K562 (cell line): ENCODE measurements around the gene BCHE. TPM values are rescaled to one million over a fixed set of nuclear protein-coding genes. Genes with fewer than 3 reads are reported as not detected.

Source experiments
- ATAC-seq: fragments of 200-7000 bp; cut with Tn5 transposase; 3 replicates; pipeline ENCODE4 v1.9.1; 2020; ENCODE audit warnings: moderate library complexity
- BruUV-seq: library from RNA; stranded (reverse); fragments of 400-500 nt; replicated peaks from 2 replicates; lab custom pipeline; 2021; lab: Mats Ljungman, UMichigan
- CTCF ChIA-PET: fragments of 300-600 bp; formaldehyde crosslinking; extraction: SDS; loops from one replicate; lab custom pipeline; 2021; ENCODE audit warnings: low intra/inter-chr PET ratio; lab: Yijun Ruan, JAX
- POLR2A ChIA-PET: fragments of 300-600, 350-650 bp; sonication (Branson Sonifier 250); formaldehyde crosslinking; extraction: SDS; loops from one replicate; lab custom pipeline; 2021; ENCODE audit warnings: antibody characterized with exemption, inconsistent platforms; lab: Yijun Ruan, JAX
- DNase-seq, 4 experiments: peaks; one replicate each; pipeline versions ENCODE4 v3.0.0 to v3.0.0-alpha.2; 2011 to 2018; ENCODE audit warnings: low spot score in 3 of 4, mixed read lengths in 3 of 4; ENCODE audit errors: extremely low read depth in 1 of 4
- FAIRE-seq: peaks from 2 replicates; lab custom pipeline; 2011; peaks lifted over from hg19 to GRCh38; lab: Jason Lieb, UNC
- H2AFZ ChIP-seq: 2 replicates; pipeline ENCODE4 v1.6.0; 2011; ENCODE audit warnings: low read depth, low read length, control low read depth, inconsistent platforms
- H3K27ac ChIP-seq: fragments of 200-600 bp; 3 replicates; pipeline ENCODE4 v1.8.0; 2011; ENCODE audit warnings: low read depth, mild to moderate bottlenecking, control low read depth, inconsistent platforms, low read length, moderate library complexity, mixed read lengths; ENCODE audit errors: extremely low read depth
- H3K27me3 ChIP-seq, 2 experiments: fragments of 300-600 bp in 1 of 2; 2 replicates in 1 of 2; 3 replicates in 1 of 2; pipeline versions ENCODE4 v1.6.0 to v1.8.0; 2011; ENCODE audit warnings: inconsistent platforms in 2 of 2, low read length in 2 of 2, mild to moderate bottlenecking in 1 of 2, mixed read lengths in 1 of 2, moderate library complexity in 1 of 2; ENCODE audit not compliant: control insufficient read depth in 2 of 2, insufficient read depth in 2 of 2
- H3K36me3 ChIP-seq: fragments of 300-600 bp; 3 replicates; pipeline ENCODE4 v1.8.0; 2011; ENCODE audit warnings: mild to moderate bottlenecking, low read length, inconsistent platforms; ENCODE audit not compliant: control insufficient read depth, insufficient read depth
- H3K4me1 ChIP-seq, 2 experiments: fragments of 200-600 bp in 1 of 2; replicated peaks in 1 of 2; 2 replicates in 1 of 2; 3 replicates in 1 of 2; pipeline versions ENCODE4 v1.5.1 to v1.8.0; 2011; ENCODE audit warnings: inconsistent platforms in 2 of 2, low read length in 2 of 2, mild to moderate bottlenecking in 1 of 2, mixed read lengths in 1 of 2, moderate library complexity in 1 of 2; ENCODE audit not compliant: control insufficient read depth in 2 of 2, insufficient read depth in 2 of 2
- H3K4me2 ChIP-seq: 2 replicates; pipeline ENCODE4 v1.6.1; 2011; ENCODE audit warnings: low read length, control low read depth, inconsistent platforms, mixed read lengths; ENCODE audit not compliant: insufficient read depth
- H3K4me3 ChIP-seq: fragments of 200-600 bp; sonication (generic), shearing (Covaris generic); 2 replicates; pipeline ENCODE4 v1.5.1; 2016; ENCODE audit warnings: control low read depth, inconsistent platforms
- H3K79me2 ChIP-seq: fragments of 200-600 bp; 3 replicates; pipeline ENCODE4 v1.8.0; 2011; ENCODE audit warnings: low read length, inconsistent platforms; ENCODE audit not compliant: control insufficient read depth, insufficient read depth
- H3K9ac ChIP-seq, 2 experiments: 2 replicates each; pipeline versions ENCODE4 v1.6.0 to v1.6.1; 2011; ENCODE audit warnings: low read depth in 2 of 2, low read length in 2 of 2, control low read depth in 1 of 2, inconsistent platforms in 1 of 2, mild to moderate bottlenecking in 1 of 2, mixed read lengths in 1 of 2; ENCODE audit not compliant: insufficient read depth in 1 of 2
- H3K9me1 ChIP-seq: one replicate; pipeline ENCODE4 v1.6.0; 2011; ENCODE audit warnings: inconsistent platforms, mild to moderate bottlenecking, low read length, moderate library complexity; ENCODE audit not compliant: control insufficient read depth, insufficient read depth
- H3K9me3 ChIP-seq: replicated peaks from 2 replicates; pipeline ENCODE4 v1.5.1; 2011; ENCODE audit warnings: low read depth, low read length, inconsistent platforms; ENCODE audit not compliant: control insufficient read depth, insufficient read depth
- H4K20me1 ChIP-seq: replicated peaks from 2 replicates; pipeline ENCODE4 v1.6.1; 2011; ENCODE audit warnings: low read length, inconsistent platforms, mixed read lengths; ENCODE audit not compliant: control insufficient read depth, insufficient read depth
- BMI1 ChIP-seq: fragments of 150-350 bp; IDR thresholded peaks from 2 replicates; pipeline ENCODE4 v1.6.1; 2014; ENCODE audit warnings: low read length
- E2F3 ChIP-seq: fragments of 250-450 bp; sonication (Bioruptor Pico); IDR thresholded peaks from 2 replicates; pipeline ENCODE4 v1.4.0; 2020; ENCODE audit warnings: mild to moderate bottlenecking
- EZH2 ChIP-seq: IDR thresholded peaks from 2 replicates; pipeline ENCODE4 v1.6.1; 2012; ENCODE audit warnings: low read depth, mild to moderate bottlenecking, inconsistent platforms, low read length, borderline replicate concordance
- KAT7 ChIP-seq: sonication (generic); formaldehyde crosslinking; IDR thresholded peaks from 2 replicates; pipeline ENCODE4 v1.8.0; 2022; ENCODE audit warnings: missing genetic modification reagents, mild to moderate bottlenecking, borderline replicate concordance
- OTX1 ChIP-seq: fragments of 450-650 bp; formaldehyde crosslinking; IDR thresholded peaks from 2 replicates; pipeline ENCODE4 v1.4.0; 2022; ENCODE audit warnings: mild to moderate bottlenecking
- POLR2AphosphoS5 ChIP-seq: IDR thresholded peaks from 2 replicates; pipeline ENCODE4 v1.6.1; 2011; ENCODE audit warnings: mild to moderate bottlenecking, low read depth, low read length, moderate library complexity; ENCODE audit not compliant: control insufficient read depth, insufficient read depth
- SAP30 ChIP-seq: fragments of 200-600 bp; sonication (generic); IDR thresholded peaks from 2 replicates; pipeline ENCODE4 v1.6.1; 2012; ENCODE audit warnings: borderline replicate concordance, low read depth, mild to moderate bottlenecking, moderate library complexity, low read length, control low read depth, inconsistent platforms; ENCODE audit not compliant: insufficient read depth, poor library complexity, severe bottlenecking
- STAT5B ChIP-seq: fragments of 250-450 bp; sonication (Bioruptor Pico); IDR thresholded peaks from 2 replicates; pipeline ENCODE4 v1.8.0; 2021; ENCODE audit warnings: mild to moderate bottlenecking, inconsistent platforms
- TAF1 ChIP-seq: IDR thresholded peaks from 2 replicates; pipeline ENCODE4 v1.6.1; 2011; ENCODE audit warnings: mild to moderate bottlenecking, low read length, moderate library complexity; ENCODE audit not compliant: insufficient read depth, control insufficient read depth, severe bottlenecking; ENCODE audit errors: extremely low read depth
- TAF9B ChIP-seq: fragments of 450-650 bp; IDR thresholded peaks from 2 replicates; pipeline ENCODE4 v1.6.1; 2018; ENCODE audit warnings: mild to moderate bottlenecking; ENCODE audit not compliant: partially characterized antibody
- TBL1XR1 ChIP-seq, 2 experiments: IDR thresholded peaks; 2 replicates each; pipeline ENCODE4 v1.6.1; 2012; ENCODE audit warnings: improper control_type of control experiment in 2 of 2, low read length in 2 of 2, mild to moderate bottlenecking in 1 of 2
- ZNF586 ChIP-seq: fragments of 450-650 bp; formaldehyde crosslinking; conservative IDR thresholded peaks from 2 replicates; pipeline ENCODE4 v1.4.0; 2020; ENCODE audit warnings: mild to moderate bottlenecking, moderate library complexity
- ZNF695 ChIP-seq: fragments of 450-650 bp; formaldehyde crosslinking; IDR thresholded peaks from 2 replicates; pipeline ENCODE4 v1.4.0; 2020; ENCODE audit warnings: mild to moderate bottlenecking, moderate library complexity
- WGBS: fragments of 100-300 bp; shearing (Covaris generic); methylation state at CpG from one replicate; pipeline ENCODE4 v1.1.6; 2016; ENCODE audit warnings: low coverage, mixed read lengths; ENCODE audit not compliant: insufficient coverage; ENCODE audit errors: missing lambda C conversion rate; 5-methylcytosine and 5-hydroxymethylcytosine counted together
- in situ Hi-C: fragments of 300-500 bp; cut with MboI; formaldehyde crosslinking; loops from 4 replicates; pipeline ENCODE4 v1.15.0; 2018; ENCODE audit warnings: inconsistent platforms, mixed read lengths
- intact Hi-C: fragments of 100-400 bp; cut with micrococcal nuclease; formaldehyde crosslinking; loops from 2 replicates; pipeline ENCODE4 v1.14.2; 2022
- polyA plus RNA-seq, 8 experiments: library from polyadenylated mRNA; depleted of rRNA in 4 of 8; stranded (reverse) in 5 of 8; unstranded in 3 of 8; fragments of >200 nt; fragmentation: Nextera tagmentation in 2 of 8; fragmentation: Illumina TruSeq in 1 of 8; extraction: Ambion mirVana in 2 of 8; extraction: Trizol in 1 of 8; gene quantifications; 2 replicates each; pipeline versions ENCODE4 v1.2.1 to v1.2.3, GENCODE V29; 2011 to 2014; ENCODE audit warnings: inconsistent platforms in 1 of 8, missing spikeins in 1 of 8
- total RNA-seq, 7 experiments: library from RNA; depleted of rRNA in 6 of 7; stranded (reverse); fragments of >200 nt in 6 of 7; fragmentation: Illumina TruSeq in 2 of 7; extraction: Trizol in 2 of 7; gene quantifications; 2 replicates each; pipeline versions ENCODE4 v1.2.1 to v1.2.3, GENCODE V29; 2011 to 2021; ENCODE audit warnings: low replicate concordance in 1 of 7
- TF ChIP-seq, protein P1 (sequence below): fragments of 450-650 bp; formaldehyde crosslinking; IDR thresholded peaks from 2 replicates; pipeline ENCODE4 v1.4.0; 2020; ENCODE audit warnings: mild to moderate bottlenecking, mixed read lengths
- TF ChIP-seq, protein P2 (sequence below): sonication (generic); formaldehyde crosslinking; IDR thresholded peaks from 2 replicates; pipeline ENCODE4 v1.8.1; 2022; ENCODE audit warnings: missing genetic modification reagents
- TF ChIP-seq, protein P3 (sequence below): sonication (generic); formaldehyde crosslinking; IDR thresholded peaks from 2 replicates; pipeline ENCODE4 v1.5.0; 2020; ENCODE audit warnings: missing genetic modification reagents

BCHE gene
- total and polyA plus RNA-seq, 9 of the 15 experiments (the other 6 are each of a cell fraction or from before 2014, with no cell fraction given), result 0.09 to 0.24 (median 0.12) TPM; not detected in 2

DNA sequence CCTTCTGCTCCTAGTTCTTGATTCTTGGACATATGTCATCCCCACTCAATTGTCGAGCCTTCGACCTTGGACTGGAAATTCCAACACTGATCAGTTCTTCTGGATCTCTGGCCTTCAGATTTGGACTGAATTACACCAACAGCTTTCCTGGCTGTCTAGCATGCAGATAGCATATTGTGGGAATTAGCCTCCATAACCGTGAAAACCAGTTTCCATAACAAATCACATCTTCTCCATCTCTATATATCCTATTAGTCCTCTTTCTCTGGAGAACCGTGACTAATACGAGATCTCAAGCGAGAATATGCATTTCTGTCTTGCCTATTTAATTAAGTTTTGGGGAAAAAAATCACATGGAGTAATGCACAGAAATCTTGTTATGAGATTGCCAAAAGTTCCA lies 8.8 kb upstream of the BCHE start:
- ChIA-PET POLR2A (no interaction called here), CTCF (no interaction called here)
- ATAC-seq (no peak), FAIRE-seq (no peak), DNase-seq (no peak)
- Histone ChIP-seq H3K4me1 (no peaks in the 10 kb centered on the region), H4K20me1 (no peaks in the 10 kb centered on the region), H3K27ac (no peak overlapping the region), H3K36me3 (no peaks in the 10 kb centered on the region), H3K9me3 (no peaks in the 10 kb centered on the region), H3K9me1 (no peaks in the 10 kb centered on the region), H3K4me2 (no peak overlapping the region), H3K9ac (no peak overlapping the region), H3K79me2 (no peaks in the 10 kb centered on the region), H3K4me3 (no peak overlapping the region), H2AFZ (no peak overlapping the region), H3K27me3 (no peaks in the 10 kb centered on the region)
- TF ChIP-seq TAF1 (no peak), BMI1 (no peak), ZNF695 (no peak), POLR2AphosphoS5 (no peak), ZNF586 (CRISPR knock-in tag) (no peak), EZH2 (no peak), STAT5B (CRISPR knock-in tag) (no peak), KAT7 (no peak), E2F3 (CRISPR knock-in tag) (no peak), OTX1 (CRISPR knock-in tag) (no peak), TAF9B (no peak), SAP30 (no peak), TBL1XR1 (IDR thresholded peaks at IDR 0.05; ENCODE audit: low read length in 2 of 2) (no peak)
- TF ChIP-seq, protein P1, sequence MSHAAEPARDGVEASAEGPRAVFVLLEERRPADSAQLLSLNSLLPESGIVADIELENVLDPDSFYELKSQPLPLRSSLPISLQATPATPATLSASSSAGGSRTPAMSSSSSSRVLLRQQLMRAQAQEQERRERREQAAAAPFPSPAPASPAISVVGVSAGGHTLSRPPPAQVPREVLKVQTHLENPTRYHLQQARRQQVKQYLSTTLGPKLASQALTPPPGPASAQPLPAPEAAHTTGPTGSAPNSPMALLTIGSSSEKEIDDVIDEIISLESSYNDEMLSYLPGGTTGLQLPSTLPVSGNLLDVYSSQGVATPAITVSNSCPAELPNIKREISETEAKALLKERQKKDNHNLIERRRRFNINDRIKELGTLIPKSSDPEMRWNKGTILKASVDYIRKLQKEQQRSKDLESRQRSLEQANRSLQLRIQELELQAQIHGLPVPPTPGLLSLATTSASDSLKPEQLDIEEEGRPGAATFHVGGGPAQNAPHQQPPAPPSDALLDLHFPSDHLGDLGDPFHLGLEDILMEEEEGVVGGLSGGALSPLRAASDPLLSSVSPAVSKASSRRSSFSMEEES (CRISPR knock-in tag), result no peak
- TF ChIP-seq, protein P2, sequence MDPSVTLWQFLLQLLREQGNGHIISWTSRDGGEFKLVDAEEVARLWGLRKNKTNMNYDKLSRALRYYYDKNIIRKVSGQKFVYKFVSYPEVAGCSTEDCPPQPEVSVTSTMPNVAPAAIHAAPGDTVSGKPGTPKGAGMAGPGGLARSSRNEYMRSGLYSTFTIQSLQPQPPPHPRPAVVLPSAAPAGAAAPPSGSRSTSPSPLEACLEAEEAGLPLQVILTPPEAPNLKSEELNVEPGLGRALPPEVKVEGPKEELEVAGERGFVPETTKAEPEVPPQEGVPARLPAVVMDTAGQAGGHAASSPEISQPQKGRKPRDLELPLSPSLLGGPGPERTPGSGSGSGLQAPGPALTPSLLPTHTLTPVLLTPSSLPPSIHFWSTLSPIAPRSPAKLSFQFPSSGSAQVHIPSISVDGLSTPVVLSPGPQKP (CRISPR knock-in tag), result no peak
- TF ChIP-seq, protein P3, sequence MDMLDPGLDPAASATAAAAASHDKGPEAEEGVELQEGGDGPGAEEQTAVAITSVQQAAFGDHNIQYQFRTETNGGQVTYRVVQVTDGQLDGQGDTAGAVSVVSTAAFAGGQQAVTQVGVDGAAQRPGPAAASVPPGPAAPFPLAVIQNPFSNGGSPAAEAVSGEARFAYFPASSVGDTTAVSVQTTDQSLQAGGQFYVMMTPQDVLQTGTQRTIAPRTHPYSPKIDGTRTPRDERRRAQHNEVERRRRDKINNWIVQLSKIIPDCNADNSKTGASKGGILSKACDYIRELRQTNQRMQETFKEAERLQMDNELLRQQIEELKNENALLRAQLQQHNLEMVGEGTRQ, result no peak
- in situ Hi-C loops (no loop called here), intact Hi-C loops (no loop called here)
- BruUV-seq, result no TSS peak
- 3% methylated on average over 6 of the region's 6 CpGs for WGBS
